Neural crest cell (in vitro differentiated cells): ENCODE measurements around the gene FGF11. TPM values are rescaled to one million over a fixed set of nuclear protein-coding genes. Genes with fewer than 3 reads are reported as not detected.

ENCODE experiments used
- DNase-seq: peaks from one replicate; pipeline ENCODE4 v3.0.0; 2021; ENCODE audit warnings: low read depth, mixed read lengths, low spot score
- H3K27ac Mint-ChIP-seq: one replicate; pipeline ENCODE4 v1.8.0; 2021; ENCODE audit warnings: mild to moderate bottlenecking, mixed read lengths; ENCODE audit not compliant: unreplicated experiment
- H3K27me3 Mint-ChIP-seq: 2 replicates; pipeline ENCODE4 v1.8.0; 2021; ENCODE audit warnings: low read depth, mild to moderate bottlenecking, mixed read lengths
- H3K36me3 Mint-ChIP-seq: 2 replicates; pipeline ENCODE4 v1.8.0; 2021; ENCODE audit warnings: low read depth, mild to moderate bottlenecking, mixed read lengths
- H3K4me1 Mint-ChIP-seq: 2 replicates; pipeline ENCODE4 v1.8.0; 2021; ENCODE audit warnings: mixed read lengths
- H3K4me3 Mint-ChIP-seq: one replicate; pipeline ENCODE4 v1.8.0; 2021; ENCODE audit warnings: mild to moderate bottlenecking, mixed read lengths
- H3K9me3 Mint-ChIP-seq: 2 replicates; pipeline ENCODE4 v1.8.0; 2021; ENCODE audit warnings: mixed read lengths
- total RNA-seq: library from RNA; stranded (reverse); gene quantifications from 2 replicates; pipeline ENCODE4 v1.2.1, GENCODE V29; 2021
- TF ChIP-seq, protein P1 (sequence below): fragments of 200-600 bp; sonication (generic); conservative IDR thresholded peaks from 2 replicates; pipeline ENCODE4 v1.5.0; 2021; ENCODE audit warnings: antibody characterized with exemption, mild to moderate bottlenecking

Gene FGF11
- total RNA-seq, 1 donor from 2014 or later, result 6.0 TPM

DNA sequence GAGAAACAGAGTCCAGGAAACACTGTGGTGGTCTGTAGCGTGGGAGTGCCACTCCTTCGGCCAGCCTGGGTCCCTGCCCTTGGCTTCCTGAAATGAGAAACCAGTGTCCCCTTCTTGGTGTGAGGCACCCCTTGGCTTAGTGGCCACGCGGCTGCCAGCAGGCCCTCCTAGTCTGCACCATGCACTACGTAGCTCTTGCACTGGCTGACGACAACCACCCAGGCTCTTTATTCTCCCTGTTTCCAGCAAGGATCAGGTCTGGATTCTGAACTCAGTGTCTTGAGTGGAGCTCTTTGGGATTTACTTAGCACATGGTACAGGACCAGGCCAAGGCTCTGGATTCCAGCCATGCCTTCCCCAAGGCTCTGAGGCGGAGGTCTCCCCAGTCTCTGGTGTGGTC lies 11.8 kb upstream of the FGF11 start:
- Mint-ChIP-seq H3K4me3 (no peak overlapping the region), H3K9me3 (peaks cover 7% of the 10 kb centered on the region), H3K4me1 (peaks cover 6% of the 10 kb centered on the region), H3K27ac (no peak overlapping the region), H3K36me3 (no peaks in the 10 kb centered on the region), H3K27me3 (no peaks in the 10 kb centered on the region)
- no peak for DNase-seq
- TF ChIP-seq, protein P1, sequence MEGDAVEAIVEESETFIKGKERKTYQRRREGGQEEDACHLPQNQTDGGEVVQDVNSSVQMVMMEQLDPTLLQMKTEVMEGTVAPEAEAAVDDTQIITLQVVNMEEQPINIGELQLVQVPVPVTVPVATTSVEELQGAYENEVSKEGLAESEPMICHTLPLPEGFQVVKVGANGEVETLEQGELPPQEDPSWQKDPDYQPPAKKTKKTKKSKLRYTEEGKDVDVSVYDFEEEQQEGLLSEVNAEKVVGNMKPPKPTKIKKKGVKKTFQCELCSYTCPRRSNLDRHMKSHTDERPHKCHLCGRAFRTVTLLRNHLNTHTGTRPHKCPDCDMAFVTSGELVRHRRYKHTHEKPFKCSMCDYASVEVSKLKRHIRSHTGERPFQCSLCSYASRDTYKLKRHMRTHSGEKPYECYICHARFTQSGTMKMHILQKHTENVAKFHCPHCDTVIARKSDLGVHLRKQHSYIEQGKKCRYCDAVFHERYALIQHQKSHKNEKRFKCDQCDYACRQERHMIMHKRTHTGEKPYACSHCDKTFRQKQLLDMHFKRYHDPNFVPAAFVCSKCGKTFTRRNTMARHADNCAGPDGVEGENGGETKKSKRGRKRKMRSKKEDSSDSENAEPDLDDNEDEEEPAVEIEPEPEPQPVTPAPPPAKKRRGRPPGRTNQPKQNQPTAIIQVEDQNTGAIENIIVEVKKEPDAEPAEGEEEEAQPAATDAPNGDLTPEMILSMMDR, result no peak

DNA sequence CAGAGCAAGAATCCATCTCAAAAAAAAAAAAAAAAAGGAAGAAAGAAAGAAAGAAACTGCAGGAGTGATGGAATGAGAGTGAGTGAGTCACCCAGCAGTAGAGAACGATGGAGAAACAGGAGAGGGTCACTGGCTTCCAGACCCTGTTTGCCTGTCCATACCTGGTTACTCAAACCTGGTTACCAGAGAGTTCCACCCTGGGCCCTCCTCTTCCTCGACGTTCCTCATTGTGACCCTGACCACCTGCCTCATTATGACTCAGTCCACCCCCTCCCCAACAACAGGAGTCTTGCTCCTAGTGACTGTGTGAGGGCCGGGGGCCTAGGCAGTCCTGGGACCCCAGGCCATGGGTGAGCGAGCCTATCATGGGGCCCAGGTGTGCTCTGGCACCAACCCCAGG lies 10.8 kb upstream of the FGF11 start, which contains the start of gene SPEM3:
TSS of gene SPEM3 (plus strand) at position 301 of the 400 bp plus-strand sequence. CDS start at position 347, 46 bp downstream.
- H3K4me3 Mint-ChIP-seq, result no peak within 1 kb of the TSS
- H3K9me3 Mint-ChIP-seq, result peaks cover 7% of the 10 kb centered on the region
- DNase-seq, result no peak
- TF ChIP-seq, protein P1, result no peak
- H3K27ac Mint-ChIP-seq, result no peak within 1 kb of the TSS
- no peaks in the 10 kb centered on the region for H3K36me3 Mint-ChIP-seq
- no peaks in the 10 kb centered on the region for H3K27me3 Mint-ChIP-seq
- peaks cover 5% of the 10 kb centered on the region for H3K4me1 Mint-ChIP-seq

DNA sequence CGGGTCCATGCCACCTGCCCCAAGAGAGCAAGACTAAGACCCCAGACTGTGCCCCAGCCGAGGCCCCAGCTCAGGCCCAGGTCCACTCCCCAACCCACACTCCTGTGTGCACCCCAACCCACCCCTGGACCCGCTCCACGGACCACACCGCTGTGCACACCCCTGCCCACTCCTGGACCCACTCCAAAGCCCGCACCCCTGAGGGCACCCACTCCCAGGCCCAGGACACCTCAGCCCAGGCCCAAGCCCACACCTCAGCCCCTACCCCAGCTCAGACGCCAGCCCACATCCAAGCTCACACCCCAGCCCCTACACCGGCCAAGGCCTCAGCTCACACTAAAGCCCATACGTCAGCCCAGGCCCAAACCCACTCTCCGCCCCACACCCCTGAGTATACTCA lies 9.6 kb upstream of the FGF11 start:
- Mint-ChIP-seq H3K4me1 (no peaks in the 10 kb centered on the region), H3K27ac (no peak overlapping the region), H3K36me3 (no peaks in the 10 kb centered on the region), H3K4me3 (no peak overlapping the region), H3K9me3 (peaks cover 7% of the 10 kb centered on the region), H3K27me3 (no peaks in the 10 kb centered on the region)
- DNase-seq, result no peak
- TF ChIP-seq, protein P1, result no peak

DNA sequence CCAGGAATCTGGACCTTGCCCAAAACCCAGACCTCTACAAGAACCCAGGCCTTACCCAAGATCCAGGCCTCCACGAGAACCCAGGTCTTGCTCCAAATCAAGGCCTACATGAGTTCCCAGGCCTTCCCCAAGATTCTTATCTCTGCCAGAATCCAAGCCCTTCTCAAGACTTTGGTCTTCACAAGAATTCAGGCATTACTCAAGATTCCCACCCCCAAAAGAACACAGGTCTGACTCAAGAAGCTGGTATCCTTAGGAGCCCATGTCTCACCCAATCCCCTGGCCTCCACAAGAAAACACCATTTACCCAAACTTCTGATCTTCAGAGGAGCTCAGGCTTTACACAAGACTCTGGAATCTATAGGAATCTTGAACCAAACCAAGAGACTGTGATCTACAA lies 8.1 kb upstream of the FGF11 start:
- H3K9me3 Mint-ChIP-seq, result peaks cover 7% of the 10 kb centered on the region
- DNase-seq, result no peak
- TF ChIP-seq, protein P1, result no peak
- H3K4me3 Mint-ChIP-seq, result no peak overlapping the region
- H3K27ac Mint-ChIP-seq, result no peak overlapping the region
- H3K36me3 Mint-ChIP-seq, result no peaks in the 10 kb centered on the region
- peaks cover 11% of the 10 kb centered on the region for H3K4me1 Mint-ChIP-seq
- peaks cover 14% of the 10 kb centered on the region for H3K27me3 Mint-ChIP-seq

DNA sequence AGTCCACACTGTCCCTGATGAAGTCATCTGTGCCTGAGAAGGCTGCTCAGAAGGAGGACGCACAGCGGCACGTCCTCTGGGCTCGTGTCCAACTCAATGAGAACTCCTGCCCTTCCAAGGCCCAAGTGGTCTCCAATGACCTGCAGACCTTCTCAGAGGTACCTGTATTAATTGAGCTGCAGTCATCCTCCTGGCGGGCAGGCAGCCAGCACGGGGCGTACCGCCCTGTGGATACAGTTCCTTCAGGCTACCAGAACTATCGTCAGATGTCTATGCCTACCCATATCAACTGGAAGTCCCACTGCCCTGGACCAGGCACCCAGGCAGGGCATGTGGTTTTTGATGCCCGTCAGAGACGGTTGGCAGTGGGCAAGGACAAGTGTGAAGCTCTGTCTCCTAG lies 7.0 kb upstream of the FGF11 start:
- Mint-ChIP-seq H3K4me1 (peaks cover 13% of the 10 kb centered on the region), H3K9me3 (peaks cover 7% of the 10 kb centered on the region), H3K27me3 (peaks cover 23% of the 10 kb centered on the region), H3K36me3 (no peaks in the 10 kb centered on the region), H3K27ac (no peak overlapping the region), H3K4me3 (no peak overlapping the region)
- TF ChIP-seq, protein P1, result no peak
- DNase-seq, result no peak
